Measurements from ENCODE around the gene AK5.
A peak's percentile ranks its signal among the peaks of the same experiment; 100 is the strongest.

The AK5 gene

DNA sequence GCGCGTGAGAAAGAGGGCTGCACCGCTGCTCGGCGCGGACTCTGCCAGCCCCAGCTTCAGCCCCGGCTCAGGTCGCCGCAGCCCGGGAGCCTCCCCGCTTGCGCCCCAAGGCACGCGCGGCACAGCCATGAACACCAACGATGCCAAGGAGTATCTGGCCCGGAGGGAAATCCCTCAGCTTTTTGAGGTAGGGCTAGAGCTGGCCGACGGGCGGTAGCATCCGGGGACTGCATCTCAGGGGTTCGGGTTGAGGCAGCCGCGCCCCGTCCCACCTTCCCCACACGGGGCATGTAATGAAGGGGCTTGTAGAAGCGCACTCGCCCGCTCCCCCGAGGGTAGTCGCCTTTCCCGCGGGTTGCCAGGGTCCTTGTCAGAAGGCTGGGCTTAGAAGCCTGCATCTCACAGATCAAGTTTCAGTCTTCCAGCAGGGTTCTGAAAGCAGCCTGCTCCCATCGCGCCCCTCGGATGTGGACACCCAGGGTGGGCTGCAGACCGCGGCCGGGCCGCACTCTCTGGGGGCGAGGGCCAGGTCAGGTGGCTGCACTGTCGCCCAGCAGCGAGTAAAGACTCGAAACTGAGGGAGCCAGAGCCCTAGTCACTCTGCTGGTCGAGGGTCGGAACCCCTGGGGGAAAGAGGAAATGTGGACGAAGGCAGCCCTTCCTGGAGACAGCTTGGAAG is 507 bp downstream of the AK5 start:
- CTCF ChIA-PET, result no interaction called here
- no peak for TF ChIP-seq CTCF (IDR thresholded peaks at IDR 0.05; ENCODE audit: control extremely low read depth, extremely low read depth, low read depth, missing control alignments)
- POLR2A ChIA-PET, result no interaction called here
- peak; percentile 34 for DNase-seq (ENCODE audit: extremely low spot score)

GRCh38 chr1:77282866-77283539 is 1.2 kb downstream of the AK5 start:
- no peak for TF ChIP-seq CTCF (IDR thresholded peaks at IDR 0.05; ENCODE audit: control extremely low read depth, extremely low read depth, low read depth, missing control alignments)
- ChIA-PET CTCF (no interaction called here), POLR2A (no interaction called here)
- no peak for DNase-seq (ENCODE audit: extremely low spot score)

- CTCF ChIA-PET, result no interaction called here
- no peak for TF ChIP-seq CTCF (IDR thresholded peaks at IDR 0.05; ENCODE audit: control extremely low read depth, extremely low read depth, low read depth, missing control alignments)
- POLR2A ChIA-PET, result no interaction called here
- DNase-seq (ENCODE audit: extremely low spot score), result no peak
Observed at GRCh38 chr1:77283701-77284425, 2.0 kb downstream of the AK5 start.

- ChIA-PET CTCF (no interaction called here), POLR2A (no interaction called here)
- no peak for DNase-seq (ENCODE audit: extremely low spot score)
- TF ChIP-seq CTCF (IDR thresholded peaks at IDR 0.05; ENCODE audit: control extremely low read depth, extremely low read depth, low read depth, missing control alignments), result no peak
Observed at GRCh38 chr1:77287535-77287934, 5.7 kb downstream of the AK5 start.

- DNase-seq (ENCODE audit: extremely low spot score), result no peak
- POLR2A ChIA-PET, result no interaction called here
- TF ChIP-seq CTCF (IDR thresholded peaks at IDR 0.05; ENCODE audit: control extremely low read depth, extremely low read depth, low read depth, missing control alignments), result no peak
- CTCF ChIA-PET, result no interaction called here
Observed at GRCh38 chr1:77288275-77288674, 6.5 kb downstream of the AK5 start.

GRCh38 chr1:77290576-77290975 is 8.8 kb downstream of the AK5 start:
- ChIA-PET CTCF (no interaction called here), POLR2A (no interaction called here)
- no peak for DNase-seq (ENCODE audit: extremely low spot score)
- no peak for TF ChIP-seq CTCF (IDR thresholded peaks at IDR 0.05; ENCODE audit: control extremely low read depth, extremely low read depth, low read depth, missing control alignments)
